HG02610 (cell line): ENCODE measurements around the gene EMC10.
"Not testable (repeated sequence)": the region's sequence is repeated elsewhere in the genome, so short reads cannot be mapped to it uniquely, and the experiment has no call there.

Experiments used
- ATAC-seq: cut with Tn5 transposase; IDR thresholded peaks from one replicate; pipeline ENCODE4 v1.9.1; 2021; ENCODE audit warnings: mild to moderate bottlenecking, moderate library complexity; ENCODE audit not compliant: unreplicated experiment

Gene EMC10

GRCh38 chr19:50450369-50451222 is 25.7 kb upstream of the EMC10 start:
- ATAC-seq = no peak

GRCh38 chr19:50451223-50451534 is 25.1 kb upstream of the EMC10 start:
- ATAC-seq = no peak

GRCh38 chr19:50453243-50453642 is 23.1 kb upstream of the EMC10 start:
- no peak for ATAC-seq

- no peak for ATAC-seq
Measured at GRCh38 chr19:50455992-50456391, 20.3 kb upstream of the EMC10 start.

GRCh38 chr19:50457300-50457699 is 19.0 kb upstream of the EMC10 start:
- no peak for ATAC-seq

- no peak for ATAC-seq
Measured at GRCh38 chr19:50458396-50459066, 17.8 kb upstream of the EMC10 start.

GRCh38 chr19:50459067-50459456 is 17.2 kb upstream of the EMC10 start:
- no peak for ATAC-seq

- no peak for ATAC-seq
Measured at GRCh38 chr19:50459638-50460037, 16.7 kb upstream of the EMC10 start.

- no peak for ATAC-seq
Measured at GRCh38 chr19:50460161-50460765, 16.0 kb upstream of the EMC10 start.

- peak; percentile 52 for ATAC-seq
Measured at GRCh38 chr19:50461066-50461875, 15.0 kb upstream of the EMC10 start.

- no peak for ATAC-seq
Measured at GRCh38 chr19:50462970-50463369, 13.3 kb upstream of the EMC10 start.

GRCh38 chr19:50464348-50464747 is 12.0 kb upstream of the EMC10 start:
- no peak for ATAC-seq

GRCh38 chr19:50465000-50465399 is 11.3 kb upstream of the EMC10 start:
- no peak for ATAC-seq

GRCh38 chr19:50465986-50466705 is 10.2 kb upstream of the EMC10 start:
- no peak for ATAC-seq

GRCh38 chr19:50466706-50467039 is 9.6 kb upstream of the EMC10 start:
- no peak for ATAC-seq

GRCh38 chr19:50467566-50467965 is 8.7 kb upstream of the EMC10 start:
- ATAC-seq = no peak

- ATAC-seq = no peak
Measured at GRCh38 chr19:50468818-50469217, 7.5 kb upstream of the EMC10 start.

- ATAC-seq = not testable (repeated sequence)
Measured at GRCh38 chr19:50473336-50473735, 3.0 kb upstream of the EMC10 start.

- no peak for ATAC-seq
Measured at GRCh38 chr19:50475101-50475568, 1.2 kb upstream of the EMC10 start.

- no peak for ATAC-seq
Measured at GRCh38 chr19:50475736-50476223, 527 bp upstream of the EMC10 start.

- no peak for ATAC-seq
Measured at GRCh38 chr19:50476907-50477238, 566 bp downstream of the EMC10 start.
